BJ (cell line): ENCODE measurements around the gene KRT16. TPM values are rescaled to one million over a fixed set of nuclear protein-coding genes. Genes with fewer than 3 reads are reported as not detected.

ENCODE experiments used
- CTCF ChIA-PET: fragments of 350-600 bp; formaldehyde crosslinking; extraction: SDS; loops from one replicate; lab custom pipeline; 2021; ENCODE audit warnings: antibody characterized with exemption, inconsistent platforms; lab: Yijun Ruan, JAX
- POLR2A ChIA-PET: fragments of 300-600 bp; sonication (Branson Sonifier 250); formaldehyde crosslinking; extraction: SDS; loops from one replicate; lab custom pipeline; 2021; ENCODE audit warnings: antibody characterized with exemption; lab: Charles Lee
- DNase-seq: peaks from one replicate; pipeline ENCODE4 v3.0.0-alpha.2; 2011; ENCODE audit warnings: low read depth
- H3K27me3 ChIP-seq: 2 replicates; pipeline ENCODE4 v1.6.0; 2011; ENCODE audit warnings: low read length; ENCODE audit not compliant: control insufficient read depth, insufficient read depth
- H3K36me3 ChIP-seq: 2 replicates; pipeline ENCODE4 v1.5.1; 2011; ENCODE audit warnings: low read length; ENCODE audit not compliant: control insufficient read depth, insufficient read depth
- H3K4me3 ChIP-seq: 2 replicates; pipeline ENCODE4 v1.5.1; 2011; ENCODE audit warnings: low read depth, mild to moderate bottlenecking, control low read depth, low read length
- CTCF ChIP-seq: IDR thresholded peaks from 2 replicates; pipeline ENCODE4 v1.5.1; 2011; ENCODE audit warnings: low read depth, mild to moderate bottlenecking, control low read depth, inconsistent platforms, low read length, moderate library complexity; ENCODE audit not compliant: insufficient read depth
- polyA plus RNA-seq: library from polyadenylated mRNA; depleted of rRNA; stranded (reverse); fragments of >200 nt; gene quantifications from 2 replicates; pipeline ENCODE4 v1.2.3, GENCODE V29; 2011

Gene KRT16
- polyA plus RNA-seq, 1 experiment, result 1.6 TPM

- CTCF ChIA-PET, result no interaction called here
- H3K36me3 ChIP-seq, result no peaks in the 10 kb centered on the region
- TF ChIP-seq CTCF, result no peak
- H3K4me3 ChIP-seq, result no peak overlapping the region
- DNase-seq, result no peak
- H3K27me3 ChIP-seq, result no peaks in the 10 kb centered on the region
- POLR2A ChIA-PET, result no interaction called here
Observed at GRCh38 chr17:41632482-41633105, 20.0 kb upstream of the KRT16 start.

- H3K4me3 ChIP-seq, result no peak overlapping the region
- no peaks in the 10 kb centered on the region for H3K27me3 ChIP-seq
- CTCF ChIA-PET, result no interaction called here
- TF ChIP-seq CTCF, result no peak
- DNase-seq, result no peak
- POLR2A ChIA-PET, result no interaction called here
- H3K36me3 ChIP-seq, result no peaks in the 10 kb centered on the region
Observed at GRCh38 chr17:41631898-41632285, 19.3 kb upstream of the KRT16 start.

- ChIA-PET CTCF (interaction anchor here (1.3 kb wide), 2 partner anchors 16 to 36 kb away, joined by 3 read pairs; no protein-coding TSS in a partner anchor), POLR2A (no interaction called here)
- DNase-seq, result no peak
- Histone ChIP-seq H3K4me3 (no peak overlapping the region), H3K27me3 (no peaks in the 10 kb centered on the region), H3K36me3 (no peaks in the 10 kb centered on the region)
- TF ChIP-seq CTCF, result no peak
Observed at GRCh38 chr17:41631025-41631897, 18.7 kb upstream of the KRT16 start.

- H3K27me3 ChIP-seq, result no peaks in the 10 kb centered on the region
- no peaks in the 10 kb centered on the region for H3K36me3 ChIP-seq
- no peak for DNase-seq
- no peak overlapping the region for H3K4me3 ChIP-seq
- POLR2A ChIA-PET, result no interaction called here
- no peak for TF ChIP-seq CTCF
- CTCF ChIA-PET, result interaction anchor here (0.8 to 2.2 kb wide), 4 partner anchors 17 to 81 kb away, joined by 3 to 9 read pairs (median 3); no protein-coding TSS in a partner anchor
Observed at GRCh38 chr17:41629826-41630670, 17.5 kb upstream of the KRT16 start.
